GM19395 (cell line): ENCODE results near the gene TOX2.

Experiments
- ATAC-seq: cut with Tn5 transposase; IDR thresholded peaks from one replicate; pipeline ENCODE4 v1.9.1; 2021; ENCODE audit warnings: mild to moderate bottlenecking, moderate library complexity; ENCODE audit not compliant: unreplicated experiment

TOX2 gene

GRCh38 chr20:44117296-44118184 lies 202.9 kb downstream of the TOX2 start:
- no peak for ATAC-seq

- no peak for ATAC-seq
Observed at GRCh38 chr20:44118185-44119033, 203.8 kb downstream of the TOX2 start.
